CD4-positive, alpha-beta T cell treated with Interleukin-15 for 1 hour (primary cell): Measurements from ENCODE around the gene KCNMB2.
"Not testable (repeated sequence)": the region's sequence is repeated elsewhere in the genome, so short reads cannot be mapped to it uniquely, and the experiment has no call there.

Experiments
- DNase-seq: peaks from one replicate; pipeline ENCODE4 v3.0.0-alpha.2; 2020

Gene KCNMB2

GRCh38 chr3:178707311-178708031 is 171.2 kb downstream of the KCNMB2 start:
- no peak for DNase-seq

- no peak for DNase-seq
Measured at GRCh38 chr3:178709051-178709450, 172.8 kb downstream of the KCNMB2 start.

- DNase-seq: no peak
Measured at GRCh38 chr3:178711753-178712152, 175.5 kb downstream of the KCNMB2 start.

GRCh38 chr3:178712247-178712646 is 176.0 kb downstream of the KCNMB2 start:
- DNase-seq: no peak

GRCh38 chr3:178714925-178715832 is 178.9 kb downstream of the KCNMB2 start:
- no peak for DNase-seq

- no peak for DNase-seq
Measured at GRCh38 chr3:178718995-178719635, 182.9 kb downstream of the KCNMB2 start.

- DNase-seq: no peak
Measured at GRCh38 chr3:178732824-178733223, 196.6 kb downstream of the KCNMB2 start.

GRCh38 chr3:178735032-178735674 is 198.9 kb downstream of the KCNMB2 start:
- DNase-seq: no peak

- no peak for DNase-seq
Measured at GRCh38 chr3:178736300-178736699, 200.1 kb downstream of the KCNMB2 start.

GRCh38 chr3:178739720-178740119 is 203.5 kb downstream of the KCNMB2 start:
- DNase-seq: no peak

GRCh38 chr3:178741020-178741419 is 204.8 kb downstream of the KCNMB2 start:
- no peak for DNase-seq

GRCh38 chr3:178743297-178743696 is 207.1 kb downstream of the KCNMB2 start:
- no peak for DNase-seq

GRCh38 chr3:178745861-178746655 is 209.8 kb downstream of the KCNMB2 start:
- DNase-seq: not testable (repeated sequence)

- DNase-seq: no peak
Measured at GRCh38 chr3:178748874-178749273, 212.6 kb downstream of the KCNMB2 start.

- no peak for DNase-seq
Measured at GRCh38 chr3:178749471-178749870, 213.2 kb downstream of the KCNMB2 start.

- DNase-seq: no peak
Measured at GRCh38 chr3:178750639-178751300, 214.5 kb downstream of the KCNMB2 start.

GRCh38 chr3:178752843-178753242 is 216.6 kb downstream of the KCNMB2 start:
- no peak for DNase-seq

- no peak for DNase-seq
Measured at GRCh38 chr3:178754852-178755510, 218.7 kb downstream of the KCNMB2 start.

GRCh38 chr3:178761024-178761423 is 224.8 kb downstream of the KCNMB2 start:
- no peak for DNase-seq

GRCh38 chr3:178761461-178761860 is 225.2 kb downstream of the KCNMB2 start:
- DNase-seq: no peak

GRCh38 chr3:178762385-178762784 is 226.1 kb downstream of the KCNMB2 start:
- no peak for DNase-seq
